Right lobe of liver (tissue), 6 donors: ENCODE measurements around the gene RFFL. TPM values are rescaled to one million over a fixed set of nuclear protein-coding genes. Genes with fewer than 3 reads are reported as not detected.

Source experiments
- ATAC-seq, 4 donors: fragments of 200-7000 bp; cut with Tn5 transposase; one replicate each; pipeline ENCODE4 v1.9.1; 2020; ENCODE audit warnings: mild to moderate bottlenecking in 4 of 4, moderate library complexity in 4 of 4
- DNase-seq, 3 donors: peaks; one replicate each; pipeline ENCODE4 v3.0.0-alpha.2; 2020
- H3K27ac ChIP-seq, 3 donors: fragments of 200-600 bp; one replicate each; pipeline ENCODE4 v1.8.0; 2022
- H3K27me3 ChIP-seq, 2 donors: fragments of 200-600 bp; one replicate each; pipeline ENCODE4 v1.8.0; 2022
- H3K36me3 ChIP-seq, 4 donors: fragments of 200-600 bp; sonication (generic) in 1 of 4; one replicate each; pipeline versions ENCODE4 v1.5.1 to v1.8.0; 2017 to 2022; ENCODE audit warnings: control low read depth in 1 of 4
- H3K4me1 ChIP-seq, 4 donors: fragments of 200-600 bp; sonication (generic) in 1 of 4; one replicate each; pipeline versions ENCODE4 v1.5.1 to v1.8.0; 2017 to 2022; ENCODE audit warnings: control low read depth in 1 of 4
- H3K4me3 ChIP-seq, 3 donors: fragments of 200-600 bp; one replicate each; pipeline ENCODE4 v1.8.0; 2022
- H3K9me3 ChIP-seq, 4 donors: fragments of 200-600 bp; sonication (generic) in 1 of 4; one replicate each; pipeline versions ENCODE4 v1.5.1 to v1.8.0; 2017 to 2022; ENCODE audit warnings: control low read depth in 1 of 4
- POLR2A ChIP-seq: fragments of 450-650 bp; IDR thresholded peaks from one replicate; pipeline ENCODE4 v1.6.1; 2017; ENCODE audit warnings: antibody characterized with exemption, mild to moderate bottlenecking
- WGBS: methylation state at CpG from one replicate; pipeline ENCODE4 v1.1.6; 2018; ENCODE audit warnings: low coverage, low lambda C conversion rate; ENCODE audit not compliant: insufficient coverage; ENCODE audit errors: missing lambda C conversion rate; 5-methylcytosine and 5-hydroxymethylcytosine counted together
- intact Hi-C, 2 donors: fragments of 100-400 bp; cut with DNase I; formaldehyde crosslinking; loops; one replicate each; pipeline versions ENCODE4 v1.11.2 to v1.14.1; 2022
- total RNA-seq, 6 experiments: library from RNA; depleted of rRNA in 2 of 6; stranded (reverse); fragments of >200 nt in 2 of 6; fragmentation: NEBNext Ultra II Directional in 3 of 6; extraction: Animal tissue kit (Norgen Biotek cat#: 25700) in 3 of 6; gene quantifications; one replicate each; pipeline versions ENCODE4 v1.1.0 to v1.2.4, GENCODE V29; 2016 to 2023
- TF ChIP-seq, protein P1 (sequence below), 4 donors: fragments of 200-600 bp in 3 of 4; fragments of 450-650 bp in 1 of 4; IDR thresholded peaks; one replicate each; pipeline versions ENCODE4 v1.5.1 to v1.8.0; 2016 to 2022; ENCODE audit warnings: antibody characterized with exemption in 4 of 4, mild to moderate bottlenecking in 2 of 4
- donor health status: DM: no; HTN: yes; CAD: no.
- donor health status: DM: no; HTN: no; CAD: no.
- donor health status: DM: no; HTN: no; CAD: no.
- donor health status: DM: no; HTN: yes; CAD: no.
- donor health status: DM: no; HTN: yes; CAD: no.

The RFFL gene
- total RNA-seq, 6 experiments from 2014 or later = 29.0 to 39.0 (median 34.1) TPM

- no peaks in the 10 kb centered on the region for H3K36me3 ChIP-seq
- ATAC-seq = no peak
- no peak for TF ChIP-seq POLR2A
- TF ChIP-seq, protein P1, sequence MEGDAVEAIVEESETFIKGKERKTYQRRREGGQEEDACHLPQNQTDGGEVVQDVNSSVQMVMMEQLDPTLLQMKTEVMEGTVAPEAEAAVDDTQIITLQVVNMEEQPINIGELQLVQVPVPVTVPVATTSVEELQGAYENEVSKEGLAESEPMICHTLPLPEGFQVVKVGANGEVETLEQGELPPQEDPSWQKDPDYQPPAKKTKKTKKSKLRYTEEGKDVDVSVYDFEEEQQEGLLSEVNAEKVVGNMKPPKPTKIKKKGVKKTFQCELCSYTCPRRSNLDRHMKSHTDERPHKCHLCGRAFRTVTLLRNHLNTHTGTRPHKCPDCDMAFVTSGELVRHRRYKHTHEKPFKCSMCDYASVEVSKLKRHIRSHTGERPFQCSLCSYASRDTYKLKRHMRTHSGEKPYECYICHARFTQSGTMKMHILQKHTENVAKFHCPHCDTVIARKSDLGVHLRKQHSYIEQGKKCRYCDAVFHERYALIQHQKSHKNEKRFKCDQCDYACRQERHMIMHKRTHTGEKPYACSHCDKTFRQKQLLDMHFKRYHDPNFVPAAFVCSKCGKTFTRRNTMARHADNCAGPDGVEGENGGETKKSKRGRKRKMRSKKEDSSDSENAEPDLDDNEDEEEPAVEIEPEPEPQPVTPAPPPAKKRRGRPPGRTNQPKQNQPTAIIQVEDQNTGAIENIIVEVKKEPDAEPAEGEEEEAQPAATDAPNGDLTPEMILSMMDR (IDR thresholded peaks at IDR 0.05) = no peak
- no peaks in the 10 kb centered on the region for H3K9me3 ChIP-seq
- WGBS = 100% methylated on average over 1 of the region's 1 CpG
- H3K4me3 ChIP-seq = no peak overlapping the region
- no peak overlapping the region for H3K27ac ChIP-seq
- H3K4me1 ChIP-seq = peaks cover 0 to 47% (median 7%) of the 10 kb centered on the region in 4 donors
- intact Hi-C loops = no loop called here
- DNase-seq = no peak
- no peaks in the 10 kb centered on the region for H3K27me3 ChIP-seq
Observed at GRCh38 chr17:35057332-35057915, 6.1 kb downstream of the RFFL start.

DNA sequence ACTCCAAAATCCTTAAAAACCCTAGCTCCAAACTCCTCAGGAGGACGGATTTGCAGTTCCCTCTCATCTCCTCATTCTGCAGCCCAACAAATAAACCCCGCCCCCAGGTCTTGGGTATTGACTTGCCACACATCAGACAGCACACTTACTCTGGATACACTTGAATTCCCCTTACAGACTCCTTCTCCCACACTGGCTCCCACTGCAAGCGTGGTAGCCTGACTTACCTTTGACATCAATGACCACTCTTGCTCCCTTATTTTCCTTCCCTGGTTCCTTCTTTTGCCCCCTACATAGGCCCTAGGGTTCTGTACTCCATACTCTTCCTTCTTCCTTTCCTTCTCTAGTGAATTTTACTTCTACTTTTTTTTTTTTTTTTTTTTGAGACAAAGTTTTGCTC, 7.5 kb downstream of the RFFL start:
- no peak overlapping the region for H3K27ac ChIP-seq

GRCh38 chr17:35053204-35053603, 10.3 kb downstream of the RFFL start:
- Histone ChIP-seq H3K4me3 (no peak overlapping the region), H3K36me3 (no peaks in the 10 kb centered on the region), H3K27ac (peak overlapping the region in 1 of 3 donors; percentile 64), H3K27me3 (no peaks in the 10 kb centered on the region), H3K4me1 (peaks cover 7 to 53% (median 28%) of the 10 kb centered on the region in 4 donors), H3K9me3 (no peaks in the 10 kb centered on the region)
- intact Hi-C loops = no loop called here
- WGBS = 55% methylated on average over 1 of the region's 1 CpG
- no peak for ATAC-seq
- TF ChIP-seq POLR2A = no peak
- TF ChIP-seq, protein P1 (IDR thresholded peaks at IDR 0.05) = no peak
- no peak for DNase-seq

More for the DNA sequence above, 7.5 kb downstream of the RFFL start:
- WGBS = 87% methylated on average over 3 of the region's 3 CpGs
- H3K27me3 ChIP-seq = no peaks in the 10 kb centered on the region
- no peak for ATAC-seq
- H3K4me1 ChIP-seq = peaks cover 2 to 51% (median 15%) of the 10 kb centered on the region in 4 donors
- no peaks in the 10 kb centered on the region for H3K36me3 ChIP-seq
- TF ChIP-seq, protein P1 (IDR thresholded peaks at IDR 0.05) = no peak
- TF ChIP-seq POLR2A = no peak
- H3K4me3 ChIP-seq = no peak overlapping the region
- intact Hi-C loops = no loop called here
- H3K9me3 ChIP-seq = no peaks in the 10 kb centered on the region
- DNase-seq = no peak

- peak overlapping the region in 1 of 3 donors; percentile 64 for H3K27ac ChIP-seq
- intact Hi-C loops = no loop called here
- H3K9me3 ChIP-seq = no peaks in the 10 kb centered on the region
- peaks cover 7 to 53% (median 28%) of the 10 kb centered on the region in 4 donors for H3K4me1 ChIP-seq
- TF ChIP-seq, protein P1 (IDR thresholded peaks at IDR 0.05) = no peak
- TF ChIP-seq POLR2A = no peak
- H3K27me3 ChIP-seq = no peaks in the 10 kb centered on the region
- H3K4me3 ChIP-seq = no peak overlapping the region
- no peaks in the 10 kb centered on the region for H3K36me3 ChIP-seq
- ATAC-seq = no peak
- no peak for DNase-seq
Observed at GRCh38 chr17:35052780-35053179, 10.7 kb downstream of the RFFL start.

GRCh38 chr17:35052241-35052610, 11.3 kb downstream of the RFFL start:
- Histone ChIP-seq H3K9me3 (no peaks in the 10 kb centered on the region), H3K4me1 (peaks cover 7 to 57% (median 29%) of the 10 kb centered on the region in 4 donors), H3K27ac (peak overlapping the region; percentile 53 to 64 (median 53)), H3K27me3 (no peaks in the 10 kb centered on the region), H3K36me3 (no peaks in the 10 kb centered on the region), H3K4me3 (no peak overlapping the region)
- intact Hi-C loops = no loop called here
- TF ChIP-seq, protein P1 (IDR thresholded peaks at IDR 0.05) = no peak
- no peak for TF ChIP-seq POLR2A
- DNase-seq (no peak), ATAC-seq (no peak)
